Hepatocyte (in vitro differentiated cells): ENCODE measurements around the gene KCNJ1. TPM values are rescaled to one million over a fixed set of nuclear protein-coding genes. Genes with fewer than 3 reads are reported as not detected.

Experiments used
- DNase-seq: peaks from one replicate; pipeline ENCODE4 v3.0.0-alpha.2; 2016; ENCODE audit warnings: low spot score
- H2AFZ ChIP-seq: fragments of 200-600 bp; sonication (generic); 2 replicates; pipeline ENCODE4 v1.6.0; 2016; ENCODE audit warnings: antibody characterized with exemption, mild to moderate bottlenecking
- H3K27ac ChIP-seq: fragments of 200-600 bp; sonication (generic); 2 replicates; pipeline ENCODE4 v1.5.1; 2016; ENCODE audit warnings: mild to moderate bottlenecking
- H3K27me3 ChIP-seq: fragments of 200-600 bp; sonication (generic); 2 replicates; pipeline ENCODE4 v1.6.1; 2016
- H3K36me3 ChIP-seq: fragments of 200-600 bp; sonication (generic); replicated peaks from 2 replicates; pipeline ENCODE4 v1.5.1; 2016; ENCODE audit warnings: low read depth; ENCODE audit not compliant: insufficient read depth
- H3K4me1 ChIP-seq: fragments of 200-600 bp; sonication (generic); 2 replicates; pipeline ENCODE4 v1.5.1; 2016; ENCODE audit warnings: mild to moderate bottlenecking, moderate library complexity; ENCODE audit not compliant: insufficient read depth
- H3K4me2 ChIP-seq: fragments of 200-600 bp; sonication (generic); 2 replicates; pipeline ENCODE4 v1.6.0; 2016
- H3K4me3 ChIP-seq: fragments of 200-600 bp; sonication (generic); 2 replicates; pipeline ENCODE4 v1.5.1; 2016; ENCODE audit warnings: mild to moderate bottlenecking
- H3K79me2 ChIP-seq: fragments of 200-600 bp; sonication (generic); 2 replicates; pipeline ENCODE4 v1.6.0; 2017; ENCODE audit warnings: mild to moderate bottlenecking
- H3K9me2 ChIP-seq: fragments of 200-600 bp; sonication (generic); replicated peaks from 2 replicates; pipeline ENCODE4 v1.6.0; 2017; ENCODE audit warnings: mild to moderate bottlenecking; ENCODE audit not compliant: insufficient read depth
- H3K9me3 ChIP-seq: fragments of 200-600 bp; sonication (generic); 2 replicates; pipeline ENCODE4 v1.5.1; 2016; ENCODE audit warnings: low read depth, mild to moderate bottlenecking
- H4K20me1 ChIP-seq: fragments of 200-600 bp; sonication (generic); 2 replicates; pipeline ENCODE4 v1.6.0; 2016; ENCODE audit warnings: mild to moderate bottlenecking; ENCODE audit not compliant: insufficient read depth, poor library complexity, severe bottlenecking
- EZH2 ChIP-seq: fragments of 200-600 bp; sonication (generic); IDR thresholded peaks from 2 replicates; pipeline ENCODE4 v1.6.1; 2016; ENCODE audit warnings: antibody characterized with exemption, mild to moderate bottlenecking, borderline replicate concordance
- EZH2phosphoT487 ChIP-seq: fragments of 200-600 bp; sonication (generic); IDR thresholded peaks from one replicate; pipeline ENCODE4 v1.6.1; 2018; ENCODE audit warnings: antibody characterized with exemption, mild to moderate bottlenecking, low read depth, moderate library complexity; ENCODE audit not compliant: unreplicated experiment, severe bottlenecking
- WGBS: methylation state at CpG from one replicate; pipeline ENCODE4 v1.1.6; 2016; ENCODE audit warnings: low lambda C conversion rate; ENCODE audit errors: missing lambda C conversion rate; 5-methylcytosine and 5-hydroxymethylcytosine counted together
- polyA plus RNA-seq: library from polyadenylated mRNA; unstranded; fragments of >200 nt; fragmentation: Nextera tagmentation; extraction: Ambion mirVana; gene quantifications from 2 replicates; pipeline ENCODE4 v1.2.1, GENCODE V29; 2016
- total RNA-seq: library from RNA; depleted of rRNA; stranded (reverse); fragments of >200 nt; gene quantifications from 2 replicates; pipeline ENCODE4 v1.2.3, GENCODE V29; 2014
- TF ChIP-seq, protein P1 (sequence below): fragments of 200-600 bp; sonication (generic); IDR thresholded peaks from 2 replicates; pipeline ENCODE4 v1.5.1; 2016; ENCODE audit warnings: antibody characterized with exemption, mild to moderate bottlenecking; ENCODE audit not compliant: poor library complexity

Gene KCNJ1
- total and polyA plus RNA-seq, 2 experiments from 2014 or later, result not detected

- Histone ChIP-seq H3K27me3 (peaks cover 53% of the 10 kb centered on the region), H3K4me3 (no peak overlapping the region), H3K9me2 (no peaks in the 10 kb centered on the region), H3K79me2 (no peaks in the 10 kb centered on the region), H3K36me3 (no peaks in the 10 kb centered on the region), H3K4me1 (peaks cover 15% of the 10 kb centered on the region), H3K4me2 (peak overlapping the region; percentile 59), H4K20me1 (no peaks in the 10 kb centered on the region), H3K9me3 (no peaks in the 10 kb centered on the region), H3K27ac (no peak overlapping the region), H2AFZ (no peak overlapping the region)
- peak; percentile 31 for DNase-seq
- TF ChIP-seq, protein P1, sequence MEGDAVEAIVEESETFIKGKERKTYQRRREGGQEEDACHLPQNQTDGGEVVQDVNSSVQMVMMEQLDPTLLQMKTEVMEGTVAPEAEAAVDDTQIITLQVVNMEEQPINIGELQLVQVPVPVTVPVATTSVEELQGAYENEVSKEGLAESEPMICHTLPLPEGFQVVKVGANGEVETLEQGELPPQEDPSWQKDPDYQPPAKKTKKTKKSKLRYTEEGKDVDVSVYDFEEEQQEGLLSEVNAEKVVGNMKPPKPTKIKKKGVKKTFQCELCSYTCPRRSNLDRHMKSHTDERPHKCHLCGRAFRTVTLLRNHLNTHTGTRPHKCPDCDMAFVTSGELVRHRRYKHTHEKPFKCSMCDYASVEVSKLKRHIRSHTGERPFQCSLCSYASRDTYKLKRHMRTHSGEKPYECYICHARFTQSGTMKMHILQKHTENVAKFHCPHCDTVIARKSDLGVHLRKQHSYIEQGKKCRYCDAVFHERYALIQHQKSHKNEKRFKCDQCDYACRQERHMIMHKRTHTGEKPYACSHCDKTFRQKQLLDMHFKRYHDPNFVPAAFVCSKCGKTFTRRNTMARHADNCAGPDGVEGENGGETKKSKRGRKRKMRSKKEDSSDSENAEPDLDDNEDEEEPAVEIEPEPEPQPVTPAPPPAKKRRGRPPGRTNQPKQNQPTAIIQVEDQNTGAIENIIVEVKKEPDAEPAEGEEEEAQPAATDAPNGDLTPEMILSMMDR, result no peak
- TF ChIP-seq EZH2phosphoT487 (no peak), EZH2 (no peak)
- WGBS, result 13% methylated on average over 29 of the region's 29 CpGs
Observed at GRCh38 chr11:128901653-128902514, 34.8 kb upstream of the KCNJ1 start.

DNA sequence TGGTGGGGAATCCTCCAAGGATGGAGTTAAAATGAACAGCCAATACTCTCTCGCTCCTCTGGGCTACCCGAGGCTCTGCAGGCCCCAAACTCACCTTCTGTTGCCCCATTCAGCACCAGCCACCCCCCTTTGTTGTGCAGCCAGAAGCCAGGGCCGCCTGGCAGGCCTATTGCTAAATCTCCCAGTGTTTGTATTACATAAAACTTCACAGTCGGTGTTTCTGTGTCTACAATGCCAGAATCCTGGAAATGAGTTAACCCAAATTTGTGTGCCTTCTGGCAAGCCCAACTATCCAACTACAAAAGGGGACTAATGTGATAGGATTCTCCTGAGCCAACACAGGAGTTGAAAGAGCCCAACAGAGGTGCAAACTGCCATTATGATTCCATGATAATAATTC lies 33.4 kb upstream of the KCNJ1 start:
- Histone ChIP-seq H3K4me1 (peaks cover 8% of the 10 kb centered on the region), H4K20me1 (no peaks in the 10 kb centered on the region), H3K79me2 (no peaks in the 10 kb centered on the region), H3K9me2 (no peaks in the 10 kb centered on the region), H2AFZ (no peak overlapping the region), H3K27ac (no peak overlapping the region), H3K4me3 (no peak overlapping the region), H3K9me3 (no peaks in the 10 kb centered on the region), H3K27me3 (peaks cover 53% of the 10 kb centered on the region), H3K36me3 (no peaks in the 10 kb centered on the region), H3K4me2 (no peak overlapping the region)
- DNase-seq, result no peak
- no peak for TF ChIP-seq EZH2phosphoT487
- no peak for TF ChIP-seq EZH2
- TF ChIP-seq, protein P1, result no peak
- WGBS, result 68% methylated on average over 4 of the region's 4 CpGs

GRCh38 chr11:128898580-128899344 lies 31.7 kb upstream of the KCNJ1 start:
- no peak overlapping the region for H2AFZ ChIP-seq
- no peak for DNase-seq
- H3K4me3 ChIP-seq, result no peak overlapping the region
- H3K4me1 ChIP-seq, result peaks cover 4% of the 10 kb centered on the region
- peaks cover 40% of the 10 kb centered on the region for H3K27me3 ChIP-seq
- no peak for TF ChIP-seq EZH2phosphoT487
- TF ChIP-seq EZH2, result no peak
- TF ChIP-seq, protein P1, result no peak
- WGBS, result 91% methylated on average over 13 of the region's 13 CpGs
- no peaks in the 10 kb centered on the region for H3K9me2 ChIP-seq
- H3K79me2 ChIP-seq, result no peaks in the 10 kb centered on the region
- no peaks in the 10 kb centered on the region for H4K20me1 ChIP-seq
- H3K9me3 ChIP-seq, result no peaks in the 10 kb centered on the region
- H3K27ac ChIP-seq, result no peak overlapping the region
- H3K4me2 ChIP-seq, result no peak overlapping the region
- H3K36me3 ChIP-seq, result no peaks in the 10 kb centered on the region
